Right lobe of liver (tissue), 4 donors: Measurements from ENCODE around the gene ERRFI1.
"Not testable (repeated sequence)": the region's sequence is repeated elsewhere in the genome, so short reads cannot be mapped to it uniquely, and the experiment has no call there.

Source experiments
- POLR2A ChIP-seq: fragments of 450-650 bp; IDR thresholded peaks from one replicate; pipeline ENCODE4 v1.6.1; 2017; ENCODE audit warnings: antibody characterized with exemption, mild to moderate bottlenecking
- TF ChIP-seq, protein P1 (sequence below), 4 donors: fragments of 200-600 bp in 3 of 4; fragments of 450-650 bp in 1 of 4; IDR thresholded peaks; one replicate each; pipeline versions ENCODE4 v1.5.1 to v1.8.0; 2016 to 2022; ENCODE audit warnings: antibody characterized with exemption in 4 of 4, mild to moderate bottlenecking in 2 of 4
- donor health status: DM: no; HTN: no; CAD: no.
- donor health status: DM: no; HTN: no; CAD: no.
- donor health status: DM: no; HTN: yes; CAD: no.

GRCh38 chr1:8057779-8058178, 31.7 kb upstream of the ERRFI1 start:
- TF ChIP-seq, protein P1, sequence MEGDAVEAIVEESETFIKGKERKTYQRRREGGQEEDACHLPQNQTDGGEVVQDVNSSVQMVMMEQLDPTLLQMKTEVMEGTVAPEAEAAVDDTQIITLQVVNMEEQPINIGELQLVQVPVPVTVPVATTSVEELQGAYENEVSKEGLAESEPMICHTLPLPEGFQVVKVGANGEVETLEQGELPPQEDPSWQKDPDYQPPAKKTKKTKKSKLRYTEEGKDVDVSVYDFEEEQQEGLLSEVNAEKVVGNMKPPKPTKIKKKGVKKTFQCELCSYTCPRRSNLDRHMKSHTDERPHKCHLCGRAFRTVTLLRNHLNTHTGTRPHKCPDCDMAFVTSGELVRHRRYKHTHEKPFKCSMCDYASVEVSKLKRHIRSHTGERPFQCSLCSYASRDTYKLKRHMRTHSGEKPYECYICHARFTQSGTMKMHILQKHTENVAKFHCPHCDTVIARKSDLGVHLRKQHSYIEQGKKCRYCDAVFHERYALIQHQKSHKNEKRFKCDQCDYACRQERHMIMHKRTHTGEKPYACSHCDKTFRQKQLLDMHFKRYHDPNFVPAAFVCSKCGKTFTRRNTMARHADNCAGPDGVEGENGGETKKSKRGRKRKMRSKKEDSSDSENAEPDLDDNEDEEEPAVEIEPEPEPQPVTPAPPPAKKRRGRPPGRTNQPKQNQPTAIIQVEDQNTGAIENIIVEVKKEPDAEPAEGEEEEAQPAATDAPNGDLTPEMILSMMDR (IDR thresholded peaks at IDR 0.05), result not testable (repeated sequence)
- TF ChIP-seq POLR2A, result not testable (repeated sequence)
